Hepatocyte (in vitro differentiated cells): ENCODE measurements around the gene ZNF44.

Experiments used
- EZH2 ChIP-seq: fragments of 200-600 bp; sonication (generic); IDR thresholded peaks from 2 replicates; pipeline ENCODE4 v1.6.1; 2016; ENCODE audit warnings: antibody characterized with exemption, mild to moderate bottlenecking, borderline replicate concordance
- EZH2phosphoT487 ChIP-seq: fragments of 200-600 bp; sonication (generic); IDR thresholded peaks from one replicate; pipeline ENCODE4 v1.6.1; 2018; ENCODE audit warnings: antibody characterized with exemption, mild to moderate bottlenecking, low read depth, moderate library complexity; ENCODE audit not compliant: unreplicated experiment, severe bottlenecking
- TF ChIP-seq, protein P1 (sequence below): fragments of 200-600 bp; sonication (generic); IDR thresholded peaks from 2 replicates; pipeline ENCODE4 v1.5.1; 2016; ENCODE audit warnings: antibody characterized with exemption, mild to moderate bottlenecking; ENCODE audit not compliant: poor library complexity

GRCh38 chr19:12284631-12285030, 10.1 kb downstream of the ZNF44 start:
- TF ChIP-seq, protein P1, sequence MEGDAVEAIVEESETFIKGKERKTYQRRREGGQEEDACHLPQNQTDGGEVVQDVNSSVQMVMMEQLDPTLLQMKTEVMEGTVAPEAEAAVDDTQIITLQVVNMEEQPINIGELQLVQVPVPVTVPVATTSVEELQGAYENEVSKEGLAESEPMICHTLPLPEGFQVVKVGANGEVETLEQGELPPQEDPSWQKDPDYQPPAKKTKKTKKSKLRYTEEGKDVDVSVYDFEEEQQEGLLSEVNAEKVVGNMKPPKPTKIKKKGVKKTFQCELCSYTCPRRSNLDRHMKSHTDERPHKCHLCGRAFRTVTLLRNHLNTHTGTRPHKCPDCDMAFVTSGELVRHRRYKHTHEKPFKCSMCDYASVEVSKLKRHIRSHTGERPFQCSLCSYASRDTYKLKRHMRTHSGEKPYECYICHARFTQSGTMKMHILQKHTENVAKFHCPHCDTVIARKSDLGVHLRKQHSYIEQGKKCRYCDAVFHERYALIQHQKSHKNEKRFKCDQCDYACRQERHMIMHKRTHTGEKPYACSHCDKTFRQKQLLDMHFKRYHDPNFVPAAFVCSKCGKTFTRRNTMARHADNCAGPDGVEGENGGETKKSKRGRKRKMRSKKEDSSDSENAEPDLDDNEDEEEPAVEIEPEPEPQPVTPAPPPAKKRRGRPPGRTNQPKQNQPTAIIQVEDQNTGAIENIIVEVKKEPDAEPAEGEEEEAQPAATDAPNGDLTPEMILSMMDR, result no peak
- TF ChIP-seq EZH2phosphoT487 (no peak), EZH2 (no peak)
